Ammon's horn (tissue), 1 donor: ENCODE data around the gene BAIAP2.
A peak's percentile ranks its signal among the peaks of the same experiment; 100 is the strongest.
"Not testable (repeated sequence)": the region's sequence is repeated elsewhere in the genome, so short reads cannot be mapped to it uniquely, and the experiment has no call there.

Experiments
- DNase-seq: peaks from one replicate; pipeline ENCODE4 v3.0.0-alpha.2; 2016; ENCODE audit warnings: low spot score

Gene BAIAP2

DNA sequence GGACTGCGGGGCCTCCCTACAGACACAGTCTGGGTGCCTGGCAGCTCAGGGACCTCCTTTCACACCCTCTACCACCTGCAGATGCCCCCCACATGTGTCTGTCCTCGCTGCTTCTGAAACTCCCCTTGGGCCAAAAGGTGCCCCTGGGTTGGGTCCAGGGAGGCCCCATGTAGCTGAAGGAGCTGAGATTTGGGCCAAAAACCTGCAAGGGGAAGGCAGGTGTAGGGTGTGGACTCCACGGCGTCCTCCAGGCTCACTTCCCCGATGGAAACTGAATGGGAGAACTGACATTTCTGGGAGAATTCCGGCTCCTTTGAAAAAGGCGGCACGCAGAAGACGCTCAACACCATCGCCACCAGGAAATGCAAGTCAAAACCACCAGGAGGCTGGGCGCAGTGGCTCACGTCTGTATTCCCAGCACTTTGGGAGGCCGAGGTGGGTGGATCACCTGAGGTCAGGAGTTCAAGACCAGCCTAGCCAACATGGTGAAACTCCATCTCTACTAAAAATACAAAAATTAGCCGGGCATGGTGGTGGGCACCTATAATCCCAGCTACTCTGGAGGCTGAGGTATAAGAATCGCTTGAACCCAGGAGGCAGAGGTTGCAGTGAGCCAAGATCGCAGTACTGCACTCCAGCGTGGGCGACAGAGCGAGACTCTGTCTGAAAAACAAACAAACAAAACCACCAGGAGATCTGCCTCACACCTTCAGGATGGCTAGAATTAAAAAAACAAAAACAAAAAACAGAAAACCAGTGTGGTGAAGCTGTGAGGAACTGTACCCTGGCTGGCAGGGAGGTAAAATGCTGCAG lies 13.2 kb upstream of the BAIAP2 start:
- DNase-seq: no peak

- DNase-seq: no peak
Observed at GRCh38 chr17:81022344-81022676, 12.6 kb upstream of the BAIAP2 start.

GRCh38 chr17:81025065-81025740 lies 9.7 kb upstream of the BAIAP2 start:
- DNase-seq: peak; percentile 69

GRCh38 chr17:81025741-81026129 lies 9.2 kb upstream of the BAIAP2 start:
- DNase-seq: peak; percentile 48

DNA sequence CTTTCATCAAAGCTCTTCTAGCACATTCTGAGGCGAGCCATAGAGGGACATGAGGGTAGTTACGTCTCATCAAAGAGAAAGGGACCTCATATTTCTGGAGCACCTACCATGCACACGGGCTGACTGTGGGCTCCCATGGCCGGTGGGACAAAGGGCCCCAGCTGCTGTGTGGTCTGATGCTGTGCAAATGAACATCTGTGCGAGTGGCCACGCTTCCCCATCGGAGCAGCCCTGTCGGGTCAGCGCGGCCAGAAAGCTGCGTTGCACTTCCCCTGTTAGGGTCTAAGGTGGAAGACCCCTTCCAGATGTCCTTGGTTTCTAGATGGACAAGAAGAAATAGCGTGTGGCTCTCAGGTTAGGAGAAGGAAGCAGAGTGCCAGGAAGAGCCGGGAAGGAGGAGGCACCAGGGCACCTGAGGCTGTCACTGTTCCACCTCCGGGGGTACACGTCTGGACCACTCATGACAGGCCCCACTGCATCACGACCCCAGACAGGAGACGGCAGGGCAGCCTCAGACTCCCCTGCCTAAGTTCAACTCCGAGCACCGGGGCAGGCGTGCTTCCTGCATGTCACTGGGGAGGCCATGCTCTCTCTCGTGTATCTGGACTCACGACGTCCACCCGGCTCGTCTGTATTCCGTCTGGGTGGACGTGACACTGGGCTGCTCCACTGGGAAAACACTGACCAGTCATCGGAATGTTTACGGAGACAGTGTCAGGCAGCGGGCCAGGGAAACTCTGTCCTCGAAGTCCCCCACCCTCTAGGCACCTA lies 8.5 kb upstream of the BAIAP2 start:
- peak; percentile 3 for DNase-seq

GRCh38 chr17:81027038-81027437 lies 7.9 kb upstream of the BAIAP2 start:
- peak; percentile 34 for DNase-seq

DNA sequence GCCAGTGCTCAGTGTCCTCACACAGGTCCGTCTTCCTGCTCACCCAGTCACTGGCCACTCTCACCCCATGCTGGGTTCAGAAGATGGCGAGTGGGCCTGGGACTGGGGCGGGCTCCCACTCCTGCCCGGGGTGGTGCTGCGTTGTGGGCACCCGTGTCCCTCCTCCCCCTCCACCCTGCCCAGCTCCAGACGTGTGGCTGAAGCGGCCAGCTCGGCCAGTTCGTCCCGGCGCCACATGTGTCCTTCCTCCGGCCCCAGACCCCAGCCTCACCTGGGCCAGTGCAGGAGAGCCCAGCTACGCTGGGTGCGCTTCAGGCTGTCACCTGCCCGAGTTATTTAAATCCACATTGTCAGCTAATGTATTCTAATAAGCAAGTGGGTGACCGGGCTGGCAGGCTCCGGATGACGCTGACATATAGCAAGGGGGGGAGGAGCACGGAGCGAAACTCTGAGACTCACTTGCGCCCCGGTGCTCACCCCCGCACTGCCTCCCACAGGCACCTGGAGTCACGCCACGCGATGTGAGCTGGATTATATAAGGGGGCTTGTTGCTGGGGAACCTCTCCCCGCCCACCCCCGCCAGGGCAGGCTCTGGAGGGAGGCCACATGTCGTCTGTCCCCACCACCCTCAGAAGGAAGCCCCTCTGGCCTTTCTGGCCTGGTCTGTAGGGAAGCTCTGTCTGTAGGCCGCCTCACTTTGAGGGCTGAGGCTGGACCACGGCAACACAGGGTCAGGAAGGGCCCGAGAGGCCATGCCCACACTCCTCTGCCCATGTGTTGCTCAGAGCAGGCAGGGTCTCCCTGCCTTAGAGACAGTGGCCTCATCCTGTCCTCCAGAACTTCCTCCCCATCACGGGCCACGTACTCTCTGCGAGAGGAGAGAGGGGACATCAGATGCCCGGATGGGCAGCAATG lies 7.1 kb upstream of the BAIAP2 start:
- DNase-seq: no peak

- DNase-seq: no peak
Observed at GRCh38 chr17:81028506-81028858, 6.5 kb upstream of the BAIAP2 start.

DNA sequence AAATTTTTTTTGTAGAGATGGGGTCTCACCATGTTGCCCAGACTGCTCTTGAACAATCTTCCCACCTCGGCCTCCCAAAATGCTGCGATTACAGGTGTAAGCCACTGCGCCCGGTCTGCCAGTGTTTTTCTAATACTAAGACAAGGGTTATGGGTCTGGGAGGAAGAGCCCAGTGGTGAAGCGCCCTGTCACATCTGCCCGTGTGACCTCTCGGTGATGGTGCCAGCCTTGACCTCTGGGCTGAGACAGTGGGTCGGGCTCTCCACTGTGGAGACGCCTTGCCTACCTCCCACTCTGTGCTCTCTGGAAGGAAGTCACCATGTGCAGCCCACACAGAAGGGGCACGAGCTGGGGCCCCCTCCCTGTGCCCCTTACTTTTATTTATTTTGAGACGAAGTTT lies 5.1 kb upstream of the BAIAP2 start:
- no peak for DNase-seq

GRCh38 chr17:81030312-81030711 lies 4.6 kb upstream of the BAIAP2 start:
- not testable (repeated sequence) for DNase-seq

DNA sequence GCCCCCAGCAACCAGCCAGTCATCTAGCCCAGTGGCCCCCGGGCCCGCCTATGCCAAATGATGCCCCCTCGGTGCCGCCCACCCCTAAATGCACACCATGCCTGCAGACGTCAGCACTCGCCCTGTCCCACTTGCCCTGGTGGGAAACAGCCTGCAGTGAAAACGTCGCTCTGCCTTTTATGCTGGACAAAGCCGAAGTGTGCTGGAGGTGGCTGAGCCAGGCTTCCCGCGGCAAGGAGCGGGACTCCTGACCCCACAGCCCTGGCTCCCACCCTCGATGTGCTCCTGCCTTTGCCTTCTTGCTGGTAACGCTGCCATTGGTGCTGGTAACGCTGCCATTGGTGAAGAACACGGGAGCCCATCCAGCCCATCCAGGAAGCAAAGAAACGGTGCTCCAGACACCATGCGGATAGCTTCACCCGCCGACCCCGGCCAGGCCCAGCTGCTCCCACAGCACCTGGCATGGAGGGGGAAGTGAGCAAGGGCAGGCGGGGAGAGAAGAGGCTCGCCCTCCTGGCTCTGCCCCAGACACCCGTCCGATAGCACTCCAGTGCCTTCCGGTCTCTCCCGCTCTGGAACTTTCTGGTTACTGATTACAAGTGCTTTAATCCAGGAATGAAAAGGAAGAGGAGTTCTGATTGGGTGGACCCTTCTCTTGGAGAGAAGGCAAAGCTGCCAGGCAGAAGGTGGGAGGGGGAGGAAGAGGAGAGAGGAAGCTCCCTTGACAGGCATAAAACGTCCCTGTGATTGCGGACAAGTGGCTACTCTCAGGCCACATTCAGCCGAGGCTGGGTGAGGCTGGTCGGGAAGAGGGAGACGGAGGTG lies 4.0 kb upstream of the BAIAP2 start:
- DNase-seq: peak; percentile 3

DNA sequence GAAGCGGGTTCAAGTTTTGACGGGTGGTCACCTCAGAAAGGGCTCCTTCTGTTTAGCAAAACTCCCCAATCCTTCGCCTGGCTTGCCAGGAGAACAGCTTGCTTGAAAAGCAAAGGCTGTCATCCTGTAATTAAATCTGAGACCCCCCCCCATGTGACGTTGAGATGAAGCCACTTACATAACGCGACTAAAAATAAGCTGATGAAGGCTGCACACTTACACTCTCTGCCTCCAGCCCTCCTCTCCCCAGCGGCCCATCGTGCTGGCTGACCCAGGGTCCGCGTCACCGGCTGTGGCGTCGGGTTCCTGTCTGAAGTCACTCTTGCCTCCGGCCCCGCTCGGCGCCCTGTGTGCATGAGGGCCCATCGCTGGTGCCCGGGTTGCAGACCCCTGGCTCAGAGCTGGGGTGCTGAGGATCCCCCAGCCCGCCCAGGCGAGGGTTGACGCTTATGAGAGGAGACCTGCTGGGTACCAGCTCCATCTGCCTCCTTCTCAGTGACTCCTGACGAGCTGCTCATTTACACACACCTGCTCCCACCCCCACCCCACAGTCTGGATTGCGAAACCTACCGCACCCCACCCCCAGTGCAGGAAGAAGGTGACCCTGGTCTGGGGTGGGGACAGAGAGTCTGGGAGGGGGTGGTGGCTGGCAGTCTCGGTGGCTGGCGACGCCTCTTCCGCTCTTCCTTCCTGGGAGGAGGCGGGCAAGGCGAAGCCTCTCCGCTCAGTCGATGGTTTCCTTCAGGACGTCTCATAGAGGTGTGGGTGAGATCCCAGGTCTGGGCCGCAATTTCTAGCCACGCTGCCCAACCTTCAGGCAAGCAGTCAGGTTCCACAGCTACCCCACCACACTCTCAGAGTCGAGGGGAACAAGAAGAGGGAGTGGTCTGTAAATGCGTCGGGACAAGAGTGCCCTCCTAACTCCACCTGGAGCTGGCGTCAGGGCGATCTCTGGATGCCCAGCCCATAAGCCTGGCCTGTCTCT lies 3.1 kb upstream of the BAIAP2 start:
- peak; percentile 33 for DNase-seq

DNA sequence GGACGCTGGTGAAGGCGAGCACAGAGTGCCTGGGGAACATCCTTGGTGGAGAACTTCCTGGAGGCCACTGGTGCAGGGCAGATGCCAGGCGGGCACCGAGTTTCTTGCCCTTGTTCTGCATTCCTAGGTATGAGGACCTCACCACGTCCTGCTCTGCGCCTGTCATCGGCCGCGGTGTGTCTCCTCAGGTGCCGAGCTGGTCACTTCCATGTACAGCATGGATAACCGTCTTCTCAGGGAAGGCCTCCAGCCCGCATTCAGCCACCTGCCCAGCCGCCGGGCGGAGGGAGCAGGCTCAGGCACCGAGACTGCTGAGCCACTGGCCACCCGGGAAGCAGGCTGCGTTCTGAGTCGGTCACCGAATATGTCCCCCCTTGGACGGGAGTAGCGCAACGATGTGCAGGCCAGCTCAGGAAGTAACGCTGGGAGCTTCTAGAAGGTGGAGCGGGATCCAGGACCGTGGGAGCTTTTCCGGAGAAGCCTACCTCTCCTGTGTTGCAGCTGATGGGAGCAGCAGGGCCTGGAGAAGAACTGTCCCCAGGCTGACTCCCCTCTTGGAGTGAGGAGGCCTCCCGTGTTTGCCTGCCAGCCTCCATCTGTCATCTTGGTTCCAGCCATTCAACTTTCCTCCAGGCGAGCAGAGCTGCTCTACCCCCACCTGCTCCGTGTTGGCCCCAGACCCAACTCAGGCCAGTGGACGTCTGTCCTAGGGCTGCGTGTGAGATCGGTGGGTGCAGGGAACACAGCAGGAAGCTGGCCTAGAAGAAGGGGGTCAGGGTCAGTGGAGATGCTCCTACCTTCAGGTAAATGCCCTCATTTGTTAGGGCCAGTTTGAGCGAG lies 2.1 kb upstream of the BAIAP2 start:
- no peak for DNase-seq

DNA sequence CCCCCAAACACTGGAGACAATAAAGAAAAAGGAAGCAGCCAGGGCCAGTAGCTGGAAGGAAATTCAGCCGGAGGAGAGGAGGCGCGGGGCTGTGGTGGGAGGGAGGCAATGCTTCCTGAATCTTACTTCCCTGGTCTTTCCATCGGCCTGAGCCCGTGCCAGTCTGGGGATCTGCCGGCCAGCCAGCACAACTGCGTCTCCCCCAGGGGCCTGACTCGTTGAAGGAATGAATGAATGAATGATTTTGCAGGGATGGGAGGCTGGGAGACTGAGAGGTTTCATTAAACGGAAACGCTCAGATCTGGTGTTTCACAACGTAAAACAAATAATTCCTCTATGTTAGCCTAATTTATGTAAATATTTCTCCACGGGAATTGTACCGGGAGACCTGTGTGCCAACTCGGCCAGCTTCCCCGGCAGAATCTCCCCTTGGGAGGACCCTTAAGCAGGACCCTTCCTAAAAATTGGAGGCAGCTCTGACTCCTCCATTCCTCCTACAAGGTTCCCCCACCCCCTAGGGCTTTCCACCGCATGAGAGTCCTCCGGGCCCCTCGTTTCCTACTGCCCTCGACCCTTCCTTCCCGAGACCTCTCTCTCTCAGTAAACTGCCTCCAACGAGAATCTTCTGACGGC lies 1.3 kb upstream of the BAIAP2 start:
- peak; percentile 52 for DNase-seq

DNA sequence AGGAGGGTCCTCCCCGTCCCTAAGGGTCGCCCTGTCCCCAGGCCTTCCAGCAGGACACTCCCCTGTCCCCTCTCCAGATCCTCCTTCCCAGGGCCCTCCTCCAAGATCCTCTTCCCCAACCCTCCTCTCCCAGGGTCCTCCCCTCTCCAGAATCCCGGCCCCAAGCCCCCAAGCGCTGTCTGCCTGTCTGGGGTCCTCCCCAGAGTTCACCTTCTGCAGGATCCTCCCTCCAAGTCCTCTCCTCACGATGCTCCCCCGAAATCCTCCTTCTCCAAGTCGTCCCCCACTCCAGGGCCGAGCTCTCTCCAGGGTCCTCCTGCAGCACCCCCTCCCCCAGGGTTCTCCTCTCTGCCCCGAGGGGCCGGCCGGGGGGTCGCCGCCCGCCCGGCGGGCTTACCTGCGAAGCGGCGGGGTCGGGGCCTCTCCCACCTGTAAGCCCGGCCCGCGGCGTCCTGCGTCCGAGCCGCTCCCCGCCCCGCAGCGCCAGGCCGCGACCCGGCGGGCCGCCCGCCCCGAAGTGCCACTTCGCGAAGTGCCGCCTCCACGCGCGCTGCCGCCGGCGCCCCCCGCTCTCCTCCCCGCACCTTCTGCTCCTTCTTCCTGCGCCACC lies 678 bp upstream of the BAIAP2 start:
- DNase-seq: no peak

DNA sequence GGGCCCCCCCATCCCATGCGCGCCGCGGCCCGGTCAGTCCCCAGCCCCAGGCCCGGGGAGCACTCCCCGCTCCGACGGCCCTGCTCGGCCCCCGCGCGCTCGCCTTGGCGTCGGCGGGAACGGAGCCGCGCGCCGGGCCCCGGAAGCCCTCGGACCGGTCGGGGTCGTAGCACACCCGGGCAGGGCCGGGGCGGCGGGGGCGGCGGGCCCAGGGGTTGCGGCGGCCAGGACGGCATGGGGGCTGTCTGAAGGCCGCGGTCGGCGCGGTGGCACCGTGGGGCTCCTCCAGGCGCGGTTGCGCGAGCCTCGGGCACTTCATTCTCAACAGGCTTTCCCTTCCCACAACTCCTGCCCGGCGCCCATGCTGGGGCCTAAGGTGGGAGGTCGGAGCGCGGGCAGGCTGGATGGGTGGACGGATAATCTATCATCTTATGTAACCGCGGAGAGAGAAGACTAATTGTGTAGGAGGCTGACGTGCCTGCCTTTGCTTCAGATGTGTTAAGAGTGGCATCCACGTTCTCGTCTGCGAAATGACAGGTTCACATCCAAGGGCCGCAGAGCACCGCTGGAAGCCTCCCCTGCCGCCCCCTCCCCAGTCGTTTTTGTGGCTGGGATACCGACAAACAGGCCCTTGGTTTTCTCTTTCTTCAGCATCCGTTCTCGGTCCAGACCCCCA lies 708 bp downstream of the BAIAP2 start:
- no peak for DNase-seq

GRCh38 chr17:81036197-81036941 lies 1.4 kb downstream of the BAIAP2 start:
- no peak for DNase-seq
